ENCODE data around the gene CWC22.

GRCh38 chr2:179931502-179931901 lies 75.6 kb downstream of the CWC22 start:
- TF ChIP-seq POLR2AphosphoS5 (IDR thresholded peaks at IDR 0.05) (no peak), POLR2A (IDR thresholded peaks at IDR 0.05) (no peak), EP300 (IDR thresholded peaks at IDR 0.05) (no peak)
- TF ChIP-seq, protein P1, sequence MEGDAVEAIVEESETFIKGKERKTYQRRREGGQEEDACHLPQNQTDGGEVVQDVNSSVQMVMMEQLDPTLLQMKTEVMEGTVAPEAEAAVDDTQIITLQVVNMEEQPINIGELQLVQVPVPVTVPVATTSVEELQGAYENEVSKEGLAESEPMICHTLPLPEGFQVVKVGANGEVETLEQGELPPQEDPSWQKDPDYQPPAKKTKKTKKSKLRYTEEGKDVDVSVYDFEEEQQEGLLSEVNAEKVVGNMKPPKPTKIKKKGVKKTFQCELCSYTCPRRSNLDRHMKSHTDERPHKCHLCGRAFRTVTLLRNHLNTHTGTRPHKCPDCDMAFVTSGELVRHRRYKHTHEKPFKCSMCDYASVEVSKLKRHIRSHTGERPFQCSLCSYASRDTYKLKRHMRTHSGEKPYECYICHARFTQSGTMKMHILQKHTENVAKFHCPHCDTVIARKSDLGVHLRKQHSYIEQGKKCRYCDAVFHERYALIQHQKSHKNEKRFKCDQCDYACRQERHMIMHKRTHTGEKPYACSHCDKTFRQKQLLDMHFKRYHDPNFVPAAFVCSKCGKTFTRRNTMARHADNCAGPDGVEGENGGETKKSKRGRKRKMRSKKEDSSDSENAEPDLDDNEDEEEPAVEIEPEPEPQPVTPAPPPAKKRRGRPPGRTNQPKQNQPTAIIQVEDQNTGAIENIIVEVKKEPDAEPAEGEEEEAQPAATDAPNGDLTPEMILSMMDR (IDR thresholded peaks at IDR 0.05) = no peak

All from gastroesophageal sphincter (tissue), 3 donors.